PC-9 (cell line): Measurements from ENCODE around the gene DES. TPM values are rescaled to one million over a fixed set of nuclear protein-coding genes. Genes with fewer than 3 reads are reported as not detected.
A peak's percentile ranks its signal among the peaks of the same experiment; 100 is the strongest.

Experiments
- BruUV-seq: library from RNA; stranded (reverse); fragments of 400-500 nt; replicated peaks from 2 replicates; lab custom pipeline; 2021; lab: Mats Ljungman, UMichigan
- CTCF ChIA-PET: fragments of 300-600 bp; sonication (Branson Sonifier 250); formaldehyde crosslinking; loops from one replicate; lab custom pipeline; 2022; ENCODE audit warnings: antibody characterized with exemption; lab: Charles Lee
- POLR2A ChIA-PET: fragments of 300-600 bp; sonication (Branson Sonifier 250); formaldehyde crosslinking; loops from one replicate; lab custom pipeline; 2022; ENCODE audit warnings: antibody characterized with exemption; ENCODE audit not compliant: unreplicated experiment; lab: Charles Lee
- DNase-seq, 2 experiments: peaks; one replicate each; pipeline versions ENCODE4 v3.0.0 to v3.0.0-alpha.2; 2015 to 2022; ENCODE audit warnings: mixed read lengths in 1 of 2
- H2AFZ ChIP-seq: fragments of 200-600 bp; sonication (generic); 2 replicates; pipeline ENCODE4 v1.8.1; 2017; ENCODE audit warnings: antibody characterized with exemption
- H3F3A ChIP-seq: fragments of 200-600 bp; sonication (generic); 2 replicates; pipeline ENCODE4 v1.8.1; 2017; ENCODE audit warnings: antibody characterized with exemption, mild to moderate bottlenecking, low read depth; ENCODE audit not compliant: insufficient read depth
- H3K27ac ChIP-seq: fragments of 200-600 bp; sonication (generic); 2 replicates; pipeline ENCODE4 v1.6.1; 2016; ENCODE audit warnings: mixed run types
- H3K27me3 ChIP-seq: fragments of 200-600 bp; sonication (generic); 2 replicates; pipeline ENCODE4 v1.6.1; 2016; ENCODE audit warnings: low read depth, mixed run types; ENCODE audit not compliant: insufficient read depth
- H3K36me3 ChIP-seq: fragments of 200-600 bp; sonication (generic); 2 replicates; pipeline ENCODE4 v1.6.1; 2016; ENCODE audit warnings: low read depth, mixed run types
- H3K4me1 ChIP-seq: fragments of 200-600 bp; sonication (generic); replicated peaks from 2 replicates; pipeline ENCODE4 v1.6.1; 2016; ENCODE audit warnings: mixed run types; ENCODE audit not compliant: insufficient read depth
- H3K4me2 ChIP-seq: fragments of 200-600 bp; sonication (generic); 2 replicates; pipeline ENCODE4 v1.6.1; 2017; ENCODE audit warnings: mixed run types
- H3K4me3 ChIP-seq: fragments of 200-600 bp; sonication (generic); 2 replicates; pipeline ENCODE4 v1.6.1; 2016; ENCODE audit warnings: mixed run types
- H3K79me2 ChIP-seq: fragments of 200-600 bp; sonication (generic); 2 replicates; pipeline ENCODE4 v1.6.1; 2017; ENCODE audit warnings: low read depth, mixed run types
- H3K9me2 ChIP-seq: fragments of 200-600 bp; sonication (generic); 2 replicates; pipeline ENCODE4 v1.8.1; 2017; ENCODE audit warnings: mild to moderate bottlenecking; ENCODE audit not compliant: insufficient read depth
- H3K9me3 ChIP-seq: fragments of 200-600 bp; sonication (generic); 2 replicates; pipeline ENCODE4 v1.8.1; 2016; ENCODE audit warnings: low read depth; ENCODE audit not compliant: insufficient read depth
- H4K20me1 ChIP-seq: fragments of 200-600 bp; sonication (generic); 2 replicates; pipeline ENCODE4 v1.8.1; 2017; ENCODE audit not compliant: insufficient read depth
- EZH2 ChIP-seq: fragments of 200-600 bp; sonication (generic); IDR thresholded peaks from 2 replicates; pipeline ENCODE4 v1.8.0; 2017; ENCODE audit warnings: antibody characterized with exemption, low read depth
- intact Hi-C: fragments of 100-400 bp; cut with micrococcal nuclease; formaldehyde crosslinking; loops from one replicate; pipeline ENCODE4 v1.10.0; 2022; ENCODE audit not compliant: unreplicated experiment
- total RNA-seq: library from RNA; stranded (reverse); gene quantifications from 2 replicates; pipeline ENCODE4 v1.2.3, GENCODE V29; 2021
- TF ChIP-seq, protein P1 (sequence below): fragments of 200-600 bp; sonication (generic); conservative IDR thresholded peaks from 2 replicates; pipeline ENCODE4 v1.6.1; 2017; ENCODE audit warnings: mixed run types, antibody characterized with exemption, mild to moderate bottlenecking, moderate library complexity

DES gene
- total RNA-seq, 1 experiment from 2014 or later, result not detected

DNA sequence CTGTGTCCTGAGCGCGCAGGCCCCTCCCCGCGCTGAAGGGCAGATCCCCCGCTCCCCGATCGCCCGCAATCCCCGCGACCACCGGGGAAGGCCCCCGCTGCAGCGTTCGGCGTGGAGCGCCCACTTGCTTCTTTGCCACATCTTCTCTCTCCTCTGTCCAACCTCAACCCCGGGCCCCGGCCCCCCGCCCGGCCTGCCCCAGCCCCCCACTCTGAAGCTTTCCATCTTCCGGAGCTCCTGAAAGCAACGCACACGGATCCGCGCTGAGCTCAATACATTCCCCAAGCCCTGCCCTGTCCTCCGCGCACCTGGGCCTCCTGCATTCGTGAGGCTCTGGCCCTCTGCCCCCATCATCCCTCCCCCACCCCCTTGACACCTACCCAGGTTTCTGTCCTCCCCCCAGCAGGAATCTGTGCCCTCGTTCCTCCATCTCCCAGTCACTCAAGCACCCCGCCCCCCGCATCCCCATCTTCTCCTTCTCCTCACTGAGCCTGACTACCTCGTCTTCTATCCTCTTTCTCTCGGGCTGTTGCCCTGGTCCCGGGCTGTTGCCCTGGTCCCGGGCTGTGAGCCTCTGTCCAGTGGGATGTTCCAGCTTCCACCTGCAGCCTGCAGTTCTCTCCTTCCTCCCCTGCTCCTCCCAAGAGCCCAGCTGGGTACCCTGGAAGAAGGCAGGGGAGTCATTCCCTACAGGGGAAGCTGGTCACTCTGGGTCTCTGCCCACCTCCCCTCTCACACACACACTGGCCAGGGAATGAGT is 24.3 kb downstream of the DES start:
- no peaks in the 10 kb centered on the region for H3K36me3 ChIP-seq
- no peak for DNase-seq
- H3K4me3 ChIP-seq, result peak overlapping the region; percentile 64; the same call in 1 of the 2 replicates
- peaks cover 10% of the 10 kb centered on the region; the same call in 1 of the 2 replicates for H3F3A ChIP-seq
- BruUV-seq, result no TSS peak
- no peaks in the 10 kb centered on the region for H3K27me3 ChIP-seq
- H3K4me2 ChIP-seq, result peak overlapping the region; percentile 93
- TF ChIP-seq EZH2, result no peak
- TF ChIP-seq, protein P1, sequence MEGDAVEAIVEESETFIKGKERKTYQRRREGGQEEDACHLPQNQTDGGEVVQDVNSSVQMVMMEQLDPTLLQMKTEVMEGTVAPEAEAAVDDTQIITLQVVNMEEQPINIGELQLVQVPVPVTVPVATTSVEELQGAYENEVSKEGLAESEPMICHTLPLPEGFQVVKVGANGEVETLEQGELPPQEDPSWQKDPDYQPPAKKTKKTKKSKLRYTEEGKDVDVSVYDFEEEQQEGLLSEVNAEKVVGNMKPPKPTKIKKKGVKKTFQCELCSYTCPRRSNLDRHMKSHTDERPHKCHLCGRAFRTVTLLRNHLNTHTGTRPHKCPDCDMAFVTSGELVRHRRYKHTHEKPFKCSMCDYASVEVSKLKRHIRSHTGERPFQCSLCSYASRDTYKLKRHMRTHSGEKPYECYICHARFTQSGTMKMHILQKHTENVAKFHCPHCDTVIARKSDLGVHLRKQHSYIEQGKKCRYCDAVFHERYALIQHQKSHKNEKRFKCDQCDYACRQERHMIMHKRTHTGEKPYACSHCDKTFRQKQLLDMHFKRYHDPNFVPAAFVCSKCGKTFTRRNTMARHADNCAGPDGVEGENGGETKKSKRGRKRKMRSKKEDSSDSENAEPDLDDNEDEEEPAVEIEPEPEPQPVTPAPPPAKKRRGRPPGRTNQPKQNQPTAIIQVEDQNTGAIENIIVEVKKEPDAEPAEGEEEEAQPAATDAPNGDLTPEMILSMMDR, result no peak
- no peaks in the 10 kb centered on the region for H3K9me3 ChIP-seq
- H2AFZ ChIP-seq, result no peak overlapping the region
- no peaks in the 10 kb centered on the region for H4K20me1 ChIP-seq
- intact Hi-C loops, result no loop called here
- ChIA-PET CTCF (interaction anchor here (0.6 to 1.1 kb wide), 5 partner anchors 8 to 483 kb away, joined by 4 to 16 read pairs (median 6); partner anchors contain the start of gene CDK5R2), POLR2A (interaction anchor here (0.5 to 0.9 kb wide), 5 partner anchors 11 to 266 kb away, joined by 3 to 11 read pairs (median 4); partner anchors contain the start of gene CNPPD1)
- no peaks in the 10 kb centered on the region for H3K79me2 ChIP-seq
- no peak overlapping the region for H3K27ac ChIP-seq
- H3K9me2 ChIP-seq, result no peaks in the 10 kb centered on the region
- peaks cover 10% of the 10 kb centered on the region for H3K4me1 ChIP-seq

GRCh38 chr2:219443016-219443696 is 25.0 kb downstream of the DES start:
- DNase-seq, result no peak
- POLR2A ChIA-PET, result no interaction called here
- peak overlapping the region; percentile 64; the same call in 1 of the 2 replicates for H3K4me3 ChIP-seq
- H3K27me3 ChIP-seq, result no peaks in the 10 kb centered on the region
- H3K4me2 ChIP-seq, result peak overlapping the region; percentile 93; the same call in 1 of the 2 replicates
- H4K20me1 ChIP-seq, result no peaks in the 10 kb centered on the region
- TSS peak; percentile 33 for BruUV-seq
- no peaks in the 10 kb centered on the region for H3K9me3 ChIP-seq
- no peaks in the 10 kb centered on the region for H3K9me2 ChIP-seq
- CTCF ChIA-PET, result no interaction called here
- TF ChIP-seq EZH2, result no peak
- TF ChIP-seq, protein P1, result no peak
- peaks cover 10% of the 10 kb centered on the region for H3K4me1 ChIP-seq
- H3K36me3 ChIP-seq, result no peaks in the 10 kb centered on the region
- H3F3A ChIP-seq, result peaks cover 10% of the 10 kb centered on the region; the same call in 1 of the 2 replicates
- no peaks in the 10 kb centered on the region for H3K79me2 ChIP-seq
- intact Hi-C loops, result no loop called here
- H2AFZ ChIP-seq, result no peak overlapping the region
- H3K27ac ChIP-seq, result no peak overlapping the region

- intact Hi-C loops, result no loop called here
- H3K27me3 ChIP-seq, result no peaks in the 10 kb centered on the region
- TF ChIP-seq, protein P1, result no peak
- TF ChIP-seq EZH2, result no peak
- no peak overlapping the region for H3K4me2 ChIP-seq
- peaks cover 10% of the 10 kb centered on the region for H3K4me1 ChIP-seq
- no peaks in the 10 kb centered on the region for H3K9me3 ChIP-seq
- no peak overlapping the region for H2AFZ ChIP-seq
- no peaks in the 10 kb centered on the region for H3K9me2 ChIP-seq
- peaks cover 10% of the 10 kb centered on the region; the same call in 1 of the 2 replicates for H3F3A ChIP-seq
- H3K27ac ChIP-seq, result no peak overlapping the region
- ChIA-PET POLR2A (no interaction called here), CTCF (interaction anchor here (0.7 kb wide), 1 partner anchor 116 kb away, joined by 3 read pairs; no protein-coding TSS in a partner anchor)
- H4K20me1 ChIP-seq, result no peaks in the 10 kb centered on the region
- no TSS peak for BruUV-seq
- no peak for DNase-seq
- H3K79me2 ChIP-seq, result no peaks in the 10 kb centered on the region
- no peak overlapping the region for H3K4me3 ChIP-seq
- H3K36me3 ChIP-seq, result no peaks in the 10 kb centered on the region
Observed at GRCh38 chr2:219443697-219444023, 25.5 kb downstream of the DES start.
